Measurements from ENCODE around the gene P3H3. TPM values are rescaled to one million over a fixed set of nuclear protein-coding genes. Genes with fewer than 3 reads are reported as not detected.

P3H3 gene
- total RNA-seq, 1 donor from 2014 or later, result 37.3 TPM

DNA sequence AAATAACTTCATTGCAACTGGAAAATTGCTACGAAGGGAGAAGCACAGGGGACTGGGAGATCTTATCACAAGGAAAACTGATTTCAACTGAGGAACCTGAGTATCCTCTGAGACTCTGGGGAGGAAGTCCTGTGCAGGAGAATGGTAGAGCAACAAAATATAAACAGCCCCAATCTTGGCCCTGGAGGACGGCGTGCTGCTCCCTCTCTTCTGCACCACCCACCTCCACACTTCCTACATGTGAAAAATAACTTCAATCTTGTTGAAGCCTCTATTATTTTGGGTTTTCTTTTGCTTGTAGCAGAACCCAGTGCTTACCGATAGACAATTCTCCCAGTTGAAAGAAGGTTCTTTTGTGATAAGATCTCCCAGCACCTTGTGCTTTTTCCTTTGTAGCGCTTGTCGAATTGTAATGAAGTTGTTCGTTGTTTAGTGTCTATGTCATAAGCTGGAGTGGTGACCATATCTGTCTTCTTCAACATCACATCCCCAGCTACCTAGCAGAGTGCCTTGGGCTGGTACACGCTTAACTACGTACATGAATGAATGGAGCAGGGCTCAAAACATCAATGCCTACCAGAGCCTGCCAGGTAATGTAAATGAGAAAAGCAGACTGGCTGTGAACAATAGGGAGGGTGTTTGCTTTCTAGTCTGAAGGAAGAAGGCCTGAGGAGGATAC, 41.7 kb upstream of the P3H3 start:
- no peak overlapping the region for H3K27ac ChIP-seq
- H3K4me1 ChIP-seq, result no peaks in the 10 kb centered on the region
- no peaks in the 10 kb centered on the region for H3K9me3 ChIP-seq
- no peak overlapping the region for H3K4me3 ChIP-seq
- no peaks in the 10 kb centered on the region for H3K27me3 ChIP-seq
- TF ChIP-seq POLR2AphosphoS5 (IDR thresholded peaks at IDR 0.05; ENCODE audit: insufficient read depth in 1 of 2, low read depth in 1 of 2), result no peak
- no peak for TF ChIP-seq POLR2A (IDR thresholded peaks at IDR 0.05)
- TF ChIP-seq, protein P1, sequence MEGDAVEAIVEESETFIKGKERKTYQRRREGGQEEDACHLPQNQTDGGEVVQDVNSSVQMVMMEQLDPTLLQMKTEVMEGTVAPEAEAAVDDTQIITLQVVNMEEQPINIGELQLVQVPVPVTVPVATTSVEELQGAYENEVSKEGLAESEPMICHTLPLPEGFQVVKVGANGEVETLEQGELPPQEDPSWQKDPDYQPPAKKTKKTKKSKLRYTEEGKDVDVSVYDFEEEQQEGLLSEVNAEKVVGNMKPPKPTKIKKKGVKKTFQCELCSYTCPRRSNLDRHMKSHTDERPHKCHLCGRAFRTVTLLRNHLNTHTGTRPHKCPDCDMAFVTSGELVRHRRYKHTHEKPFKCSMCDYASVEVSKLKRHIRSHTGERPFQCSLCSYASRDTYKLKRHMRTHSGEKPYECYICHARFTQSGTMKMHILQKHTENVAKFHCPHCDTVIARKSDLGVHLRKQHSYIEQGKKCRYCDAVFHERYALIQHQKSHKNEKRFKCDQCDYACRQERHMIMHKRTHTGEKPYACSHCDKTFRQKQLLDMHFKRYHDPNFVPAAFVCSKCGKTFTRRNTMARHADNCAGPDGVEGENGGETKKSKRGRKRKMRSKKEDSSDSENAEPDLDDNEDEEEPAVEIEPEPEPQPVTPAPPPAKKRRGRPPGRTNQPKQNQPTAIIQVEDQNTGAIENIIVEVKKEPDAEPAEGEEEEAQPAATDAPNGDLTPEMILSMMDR (IDR thresholded peaks at IDR 0.05), result no peak
- intact Hi-C loops (cut with DNase I), result no loop called here
- H3K36me3 ChIP-seq, result no peaks in the 10 kb centered on the region
- no peak for DNase-seq (ENCODE audit: extremely low spot score in 2 of 2)

GRCh38 chr12:6787309-6787708, 40.9 kb upstream of the P3H3 start:
- no peak for DNase-seq (ENCODE audit: extremely low spot score in 2 of 2)
- no peaks in the 10 kb centered on the region for H3K36me3 ChIP-seq
- H3K4me1 ChIP-seq, result peaks cover 1% of the 10 kb centered on the region
- TF ChIP-seq POLR2AphosphoS5 (IDR thresholded peaks at IDR 0.05; ENCODE audit: insufficient read depth in 1 of 2, low read depth in 1 of 2) (no peak), POLR2A (IDR thresholded peaks at IDR 0.05) (no peak)
- TF ChIP-seq, protein P1 (IDR thresholded peaks at IDR 0.05), result no peak
- H3K9me3 ChIP-seq, result no peaks in the 10 kb centered on the region
- intact Hi-C loops (cut with DNase I), result no loop called here
- no peak overlapping the region for H3K27ac ChIP-seq
- no peak overlapping the region for H3K4me3 ChIP-seq
- H3K27me3 ChIP-seq, result no peaks in the 10 kb centered on the region

- peaks cover 10% of the 10 kb centered on the region for H3K4me1 ChIP-seq
- peak within 1 kb of the TSS; percentile 53 for H3K27ac ChIP-seq
- TF ChIP-seq, protein P1 (IDR thresholded peaks at IDR 0.05), result no peak
- TF ChIP-seq POLR2A (IDR thresholded peaks at IDR 0.05) (no peak), POLR2AphosphoS5 (IDR thresholded peaks at IDR 0.05; ENCODE audit: insufficient read depth in 1 of 2, low read depth in 1 of 2) (peak in 1 of 2 donors; percentile 16)
- no peak for DNase-seq (ENCODE audit: extremely low spot score in 2 of 2)
- H3K4me3 ChIP-seq, result peak within 1 kb of the TSS in 1 of 2 donors; percentile 29
- H3K36me3 ChIP-seq, result no peaks in the 10 kb centered on the region
- intact Hi-C loops (cut with DNase I), result no loop called here
- H3K9me3 ChIP-seq, result no peaks in the 10 kb centered on the region
- H3K27me3 ChIP-seq, result no peaks in the 10 kb centered on the region
Measured at GRCh38 chr12:6788972-6789924, 39.0 kb upstream of the P3H3 start, which contains the start of gene CD4. CD4 (plus strand) TSS chr12:6789528; CDS start chr12:6800139, 10,611 bp downstream.

DNA sequence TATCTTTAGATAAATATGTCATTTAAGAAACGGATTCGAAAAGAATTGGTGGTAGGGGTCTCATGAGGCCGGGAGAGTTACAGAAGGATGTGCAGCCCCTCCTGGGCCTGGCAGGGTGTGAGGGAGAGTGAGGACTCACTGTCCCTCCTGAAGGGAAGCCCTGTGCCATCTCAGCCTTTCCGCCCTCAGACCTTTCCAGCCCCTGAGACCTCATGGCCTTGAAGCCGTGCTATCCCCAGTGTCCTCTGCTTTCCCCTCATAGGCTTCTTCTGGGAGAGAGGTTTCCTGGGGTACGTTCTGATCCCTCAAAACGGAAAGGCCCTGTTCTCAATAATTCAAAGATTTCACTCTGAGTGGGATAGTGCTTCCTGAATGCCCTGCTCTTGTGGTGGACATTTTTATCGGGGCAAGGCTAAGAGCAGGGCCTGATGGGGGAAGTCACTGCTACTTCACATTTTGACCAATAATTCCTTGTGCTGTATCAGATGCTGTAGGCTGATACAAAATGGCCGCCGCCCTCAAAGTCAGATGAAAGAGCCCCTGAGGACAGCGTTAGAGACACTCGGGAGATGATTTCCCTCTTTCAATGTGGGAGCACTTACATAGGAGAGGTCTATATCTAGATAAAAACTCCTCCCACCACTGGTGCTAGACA, 37.6 kb upstream of the P3H3 start:
- no peak overlapping the region for H3K27ac ChIP-seq
- intact Hi-C loops (cut with DNase I), result no loop called here
- H3K4me1 ChIP-seq, result peaks cover 10% of the 10 kb centered on the region

More for the DNA sequence above, 37.6 kb upstream of the P3H3 start:
- Histone ChIP-seq H3K9me3 (no peaks in the 10 kb centered on the region), H3K27me3 (no peaks in the 10 kb centered on the region), H3K4me3 (no peak overlapping the region), H3K36me3 (no peaks in the 10 kb centered on the region)
- TF ChIP-seq, protein P1 (IDR thresholded peaks at IDR 0.05), result no peak
- no peak for TF ChIP-seq POLR2AphosphoS5 (IDR thresholded peaks at IDR 0.05; ENCODE audit: insufficient read depth in 1 of 2, low read depth in 1 of 2)
- no peak for TF ChIP-seq POLR2A (IDR thresholded peaks at IDR 0.05)
- no peak for DNase-seq (ENCODE audit: extremely low spot score in 2 of 2)
